Retinal pigment epithelial cell (primary cell): ENCODE results near the gene LRCH1.

Experiments used
- DNase-seq: peaks from one replicate; pipeline ENCODE4 v3.0.0-alpha.2; 2010; ENCODE audit warnings: low read depth
- H3K4me3 ChIP-seq: 2 replicates; pipeline ENCODE4 v1.5.1; 2011; ENCODE audit warnings: mild to moderate bottlenecking, low read length, control low read depth, moderate library complexity
- CTCF ChIP-seq: conservative IDR thresholded peaks from 2 replicates; pipeline ENCODE4 v1.5.1; 2011; ENCODE audit warnings: low read depth, low read length, control low read depth, inconsistent platforms

The LRCH1 gene

GRCh38 chr13:46668302-46668720, 115.3 kb downstream of the LRCH1 start:
- no peak overlapping the region for H3K4me3 ChIP-seq
- DNase-seq = no peak
- no peak for TF ChIP-seq CTCF

DNA sequence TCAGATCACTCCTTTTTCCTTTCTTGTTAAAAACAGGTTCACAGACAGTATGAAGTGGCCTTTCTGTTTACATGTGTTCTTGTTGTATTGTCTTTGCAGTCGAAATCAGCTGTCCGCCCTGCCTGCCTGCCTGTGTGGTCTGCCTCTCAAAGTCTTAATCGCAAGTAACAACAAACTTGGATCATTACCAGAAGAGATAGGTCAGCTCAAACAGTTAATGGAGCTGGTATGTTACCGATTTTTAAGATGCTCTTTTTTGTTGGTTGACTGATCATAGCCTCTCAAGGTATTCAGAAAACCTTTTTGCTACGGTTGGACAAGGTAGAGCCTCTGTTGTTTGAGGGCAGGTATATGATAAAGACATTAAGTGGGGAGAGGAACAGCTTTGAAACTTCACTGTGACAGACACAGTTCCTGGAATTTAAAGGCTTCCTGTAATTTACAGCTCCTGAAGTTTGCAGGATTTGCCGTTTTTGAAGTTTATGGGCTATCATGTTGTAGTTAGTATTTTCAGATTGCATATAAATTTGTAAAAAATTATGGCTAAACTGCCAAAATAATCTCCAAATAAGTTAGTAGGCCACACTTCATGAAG, 116.1 kb downstream of the LRCH1 start:
- TF ChIP-seq CTCF = no peak
- DNase-seq = no peak
- no peak overlapping the region for H3K4me3 ChIP-seq

DNA sequence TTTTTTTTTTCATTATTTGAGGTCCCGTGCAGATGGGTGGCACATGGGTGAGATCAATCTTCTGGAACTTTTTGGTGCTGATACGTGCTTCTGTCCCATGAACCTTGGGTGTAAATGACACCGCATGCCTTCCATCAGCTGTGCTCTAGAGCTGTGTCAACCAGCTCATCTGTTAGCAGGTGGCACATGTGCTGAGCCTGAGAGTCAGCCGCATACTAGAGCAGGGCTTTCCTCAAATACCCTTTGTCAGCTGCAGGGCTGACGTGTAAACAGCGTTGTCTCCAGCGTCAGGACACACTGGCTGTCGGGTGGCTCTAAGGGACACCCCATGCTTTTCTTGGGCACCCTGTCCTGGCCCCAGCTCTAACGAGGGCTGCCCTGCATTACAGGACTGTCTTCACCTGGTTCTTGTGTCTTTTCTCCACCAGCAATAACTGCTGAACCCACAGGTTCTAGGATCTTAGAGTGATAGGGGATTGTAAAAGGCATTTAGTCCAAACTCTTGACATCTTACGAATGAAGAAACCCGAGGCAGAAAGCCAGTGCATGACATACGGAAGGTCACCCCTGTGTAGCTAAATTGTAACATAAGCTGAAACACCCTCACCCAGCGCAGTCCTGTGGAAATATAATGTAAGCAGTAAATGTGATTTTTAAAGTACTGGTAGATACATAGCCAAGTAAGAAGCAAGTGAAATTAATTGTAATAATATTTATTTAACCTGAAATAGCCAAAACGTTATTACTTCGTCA, 119.5 kb downstream of the LRCH1 start:
- TF ChIP-seq CTCF = no peak
- DNase-seq = no peak
- H3K4me3 ChIP-seq = no peak overlapping the region

- TF ChIP-seq CTCF = no peak
- no peak overlapping the region for H3K4me3 ChIP-seq
- DNase-seq = no peak
These were observed 122.0 kb downstream of the LRCH1 start for GRCh38 chr13:46675016-46675415.

DNA sequence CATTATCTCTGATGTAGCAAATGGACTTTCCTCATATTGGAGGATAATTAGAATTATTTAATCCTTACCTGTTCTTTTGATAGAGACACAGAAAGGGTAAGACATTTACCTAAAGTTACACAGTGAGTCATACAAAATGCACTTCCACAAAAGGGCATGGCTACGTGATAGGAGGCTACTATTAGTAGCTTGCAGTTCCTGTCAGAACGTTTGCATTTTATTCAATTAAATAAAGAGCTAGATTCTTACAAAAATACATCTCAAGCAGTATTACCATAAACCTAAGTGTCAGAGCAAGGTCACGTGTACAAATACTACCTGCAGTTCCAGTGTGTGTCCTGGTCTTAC, 123.4 kb downstream of the LRCH1 start:
- DNase-seq = no peak
- H3K4me3 ChIP-seq = no peak overlapping the region
- TF ChIP-seq CTCF = no peak

DNA sequence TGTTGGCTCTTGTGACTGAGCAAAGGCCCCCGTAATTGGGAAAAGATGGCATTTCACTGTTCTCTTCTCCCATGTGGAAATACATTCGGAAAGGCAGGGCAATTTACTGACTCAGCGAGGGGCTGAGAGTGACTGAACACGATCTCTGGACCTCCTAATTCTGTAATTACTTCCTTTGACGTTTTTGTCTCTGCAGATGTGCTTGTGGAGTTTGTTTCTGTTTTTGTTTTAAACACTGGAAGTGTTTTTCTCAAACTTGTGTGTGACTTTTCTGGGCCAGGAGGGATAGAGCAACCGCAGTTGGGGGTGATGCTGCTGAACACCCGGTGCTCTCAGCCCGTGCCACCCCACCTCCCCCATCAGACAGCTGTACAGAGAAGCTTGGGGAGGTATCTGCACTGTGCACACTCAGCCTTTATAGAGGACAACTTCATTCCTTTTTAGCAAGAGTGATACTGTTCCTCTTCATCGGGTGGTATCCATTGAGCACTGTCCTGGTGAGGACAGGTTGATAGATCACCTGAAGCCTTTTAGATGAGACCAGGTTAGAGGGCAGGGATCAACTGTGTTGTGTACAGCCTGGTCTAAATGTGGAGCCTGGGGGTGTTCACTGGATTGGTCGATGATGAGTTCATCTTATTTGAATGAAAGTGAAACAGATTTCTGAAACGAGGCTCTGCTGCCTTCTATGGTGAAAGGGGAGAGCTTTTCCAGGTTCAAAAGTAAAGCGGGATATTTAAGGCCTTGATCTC, 126.6 kb downstream of the LRCH1 start:
- no peak for DNase-seq
- H3K4me3 ChIP-seq = no peak overlapping the region
- no peak for TF ChIP-seq CTCF
